MM.1S (cell line): Measurements from ENCODE around the gene MYO1E.

Source experiments
- DNase-seq: peaks from one replicate; pipeline ENCODE4 v3.0.0-alpha.2; 2015
- H2AFZ ChIP-seq: fragments of 300-600 bp; sonication (generic); 2 replicates; pipeline ENCODE4 v1.6.0; 2016; ENCODE audit warnings: antibody characterized with exemption, low read length
- H3F3A ChIP-seq: fragments of 300-600 bp; sonication (generic); 2 replicates; pipeline ENCODE4 v1.6.1; 2016; ENCODE audit warnings: mild to moderate bottlenecking, antibody characterized with exemption, low read length, moderate library complexity, mixed read lengths; ENCODE audit not compliant: insufficient read depth
- H3K27ac ChIP-seq: fragments of 300-600 bp; sonication (generic); 2 replicates; pipeline ENCODE4 v1.5.1; 2016; ENCODE audit warnings: mild to moderate bottlenecking, low read length
- H3K27me3 ChIP-seq: fragments of 300-600 bp; sonication (generic); replicated peaks from 2 replicates; pipeline ENCODE4 v1.6.0; 2016; ENCODE audit warnings: low read length; ENCODE audit not compliant: insufficient read depth
- H3K36me3 ChIP-seq: fragments of 300-600 bp; sonication (generic); replicated peaks from 2 replicates; pipeline ENCODE4 v1.6.1; 2016; ENCODE audit warnings: mild to moderate bottlenecking, low read length, mixed read lengths; ENCODE audit not compliant: insufficient read depth
- H3K4me1 ChIP-seq: fragments of 300-600 bp; sonication (generic); 2 replicates; pipeline ENCODE4 v1.6.1; 2016; ENCODE audit warnings: low read length, mixed read lengths
- H3K4me2 ChIP-seq: fragments of 300-600 bp; sonication (generic); 2 replicates; pipeline ENCODE4 v1.6.0; 2016; ENCODE audit warnings: low read depth, low read length
- H3K4me3 ChIP-seq: fragments of 300-600 bp; sonication (generic); 2 replicates; pipeline ENCODE4 v1.5.1; 2016; ENCODE audit warnings: low read length, mixed read lengths
- H3K79me2 ChIP-seq: fragments of 300-600 bp; sonication (generic); 2 replicates; pipeline ENCODE4 v1.6.1; 2016; ENCODE audit warnings: mixed run types, low read length, mixed read lengths
- H3K9ac ChIP-seq: fragments of 300-600 bp; sonication (generic); 2 replicates; pipeline ENCODE4 v1.6.1; 2016; ENCODE audit warnings: low read length, mixed read lengths
- H3K9me2 ChIP-seq: fragments of 300-600 bp; sonication (generic); replicated peaks from 2 replicates; pipeline ENCODE4 v1.6.1; 2016; ENCODE audit warnings: mild to moderate bottlenecking, low read length, mixed read lengths; ENCODE audit not compliant: insufficient read depth
- H3K9me3 ChIP-seq: fragments of 300-600 bp; sonication (generic); replicated peaks from 2 replicates; pipeline ENCODE4 v1.6.1; 2016; ENCODE audit warnings: mild to moderate bottlenecking, low read length, mixed read lengths; ENCODE audit not compliant: insufficient read depth
- H4K20me1 ChIP-seq: fragments of 300-600 bp; sonication (generic); 2 replicates; pipeline ENCODE4 v1.6.1; 2016; ENCODE audit warnings: mild to moderate bottlenecking, low read length, moderate library complexity, mixed read lengths; ENCODE audit not compliant: insufficient read depth
- EZH2 ChIP-seq: fragments of 300-600 bp; sonication (generic); optimal IDR thresholded peaks from 2 replicates; pipeline ENCODE3; 2017; ENCODE audit warnings: low read depth, mild to moderate bottlenecking, antibody characterized with exemption, low read length, mixed read lengths
- EZH2phosphoT487 ChIP-seq: fragments of 300-600 bp; sonication (generic); IDR thresholded peaks from 2 replicates; pipeline ENCODE4 v1.6.1; 2018; ENCODE audit warnings: antibody characterized with exemption, low read length
- TF ChIP-seq, protein P1 (sequence below): fragments of 300-600 bp; sonication (generic); IDR thresholded peaks from 2 replicates; pipeline ENCODE4 v1.5.1; 2016; ENCODE audit warnings: antibody characterized with exemption, low read length, mixed read lengths

Gene MYO1E

DNA sequence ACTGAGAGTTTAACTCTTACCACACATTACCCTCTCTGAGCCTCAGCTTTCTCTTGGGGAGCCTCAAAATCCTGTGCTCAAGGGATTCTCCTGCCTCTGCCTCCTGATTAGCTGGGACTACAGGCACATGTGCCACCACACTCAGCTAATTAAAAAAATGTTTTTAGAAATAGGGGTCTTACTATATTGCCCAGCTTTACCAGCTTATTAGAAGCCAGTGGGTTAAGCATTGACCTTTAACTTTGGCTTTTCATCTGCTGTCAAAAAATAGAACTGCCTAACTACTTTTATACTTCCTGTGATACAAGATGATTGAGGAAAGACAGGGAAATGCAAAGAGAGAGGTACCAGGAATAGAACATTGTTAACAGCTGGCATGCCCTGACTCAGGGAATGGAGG lies 27.3 kb downstream of the MYO1E start:
- Histone ChIP-seq H2AFZ (no peak overlapping the region), H3K27me3 (no peaks in the 10 kb centered on the region), H3K9me2 (no peaks in the 10 kb centered on the region), H3F3A (no peaks in the 10 kb centered on the region), H3K9me3 (no peaks in the 10 kb centered on the region), H3K4me3 (no peak overlapping the region), H3K9ac (no peak overlapping the region), H4K20me1 (no peaks in the 10 kb centered on the region), H3K27ac (no peak overlapping the region), H3K36me3 (no peaks in the 10 kb centered on the region), H3K4me1 (no peaks in the 10 kb centered on the region), H3K79me2 (no peaks in the 10 kb centered on the region), H3K4me2 (no peak overlapping the region)
- TF ChIP-seq EZH2phosphoT487 (no peak), EZH2 (no peak)
- TF ChIP-seq, protein P1, sequence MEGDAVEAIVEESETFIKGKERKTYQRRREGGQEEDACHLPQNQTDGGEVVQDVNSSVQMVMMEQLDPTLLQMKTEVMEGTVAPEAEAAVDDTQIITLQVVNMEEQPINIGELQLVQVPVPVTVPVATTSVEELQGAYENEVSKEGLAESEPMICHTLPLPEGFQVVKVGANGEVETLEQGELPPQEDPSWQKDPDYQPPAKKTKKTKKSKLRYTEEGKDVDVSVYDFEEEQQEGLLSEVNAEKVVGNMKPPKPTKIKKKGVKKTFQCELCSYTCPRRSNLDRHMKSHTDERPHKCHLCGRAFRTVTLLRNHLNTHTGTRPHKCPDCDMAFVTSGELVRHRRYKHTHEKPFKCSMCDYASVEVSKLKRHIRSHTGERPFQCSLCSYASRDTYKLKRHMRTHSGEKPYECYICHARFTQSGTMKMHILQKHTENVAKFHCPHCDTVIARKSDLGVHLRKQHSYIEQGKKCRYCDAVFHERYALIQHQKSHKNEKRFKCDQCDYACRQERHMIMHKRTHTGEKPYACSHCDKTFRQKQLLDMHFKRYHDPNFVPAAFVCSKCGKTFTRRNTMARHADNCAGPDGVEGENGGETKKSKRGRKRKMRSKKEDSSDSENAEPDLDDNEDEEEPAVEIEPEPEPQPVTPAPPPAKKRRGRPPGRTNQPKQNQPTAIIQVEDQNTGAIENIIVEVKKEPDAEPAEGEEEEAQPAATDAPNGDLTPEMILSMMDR = no peak
- DNase-seq = no peak

DNA sequence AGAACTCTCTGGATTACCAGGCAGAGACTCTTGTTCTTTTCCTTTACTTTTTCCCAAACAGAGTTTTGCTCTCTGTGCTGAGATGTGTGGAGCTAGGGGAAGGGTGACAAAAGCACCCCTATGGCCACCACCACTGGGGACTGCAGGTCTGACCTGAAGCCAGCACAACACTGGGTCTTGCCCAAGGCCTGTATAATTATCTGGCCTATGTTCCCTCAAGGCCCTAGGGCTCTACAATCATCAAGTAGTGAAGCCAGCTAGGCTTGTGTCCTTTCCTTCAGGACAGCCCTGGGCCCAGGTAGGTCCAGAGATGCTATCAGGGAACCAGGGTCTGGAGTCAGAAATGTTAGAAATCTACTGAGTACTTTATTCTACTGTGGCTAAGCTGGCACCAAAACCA lies 28.4 kb downstream of the MYO1E start:
- Histone ChIP-seq H3K4me2 (no peak overlapping the region), H3F3A (no peaks in the 10 kb centered on the region), H3K9me2 (no peaks in the 10 kb centered on the region), H2AFZ (no peak overlapping the region), H3K4me1 (no peaks in the 10 kb centered on the region), H3K79me2 (no peaks in the 10 kb centered on the region), H3K9me3 (no peaks in the 10 kb centered on the region), H3K9ac (no peak overlapping the region), H3K36me3 (no peaks in the 10 kb centered on the region), H4K20me1 (no peaks in the 10 kb centered on the region), H3K4me3 (no peak overlapping the region), H3K27me3 (no peaks in the 10 kb centered on the region), H3K27ac (no peak overlapping the region)
- no peak for TF ChIP-seq EZH2phosphoT487
- TF ChIP-seq, protein P1 = no peak
- no peak for TF ChIP-seq EZH2
- DNase-seq = no peak

DNA sequence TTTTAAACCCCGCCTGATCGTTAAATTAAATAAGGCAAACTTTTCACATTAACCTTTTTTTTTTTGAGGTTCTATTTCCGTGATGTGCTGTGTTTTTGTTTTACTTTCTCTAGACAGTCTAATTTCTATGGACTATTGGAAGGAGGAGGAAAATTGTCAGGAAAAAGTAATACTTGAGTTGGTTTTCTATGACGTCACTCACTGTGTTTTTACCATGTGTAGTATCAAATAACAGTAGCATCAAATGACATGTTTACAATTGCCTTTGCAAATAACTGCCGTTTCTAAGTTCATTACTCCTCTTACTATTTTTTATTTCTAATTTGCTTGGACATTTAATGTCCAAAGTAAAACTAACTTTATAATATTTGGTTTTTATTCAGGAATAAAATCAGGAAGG lies 32.3 kb downstream of the MYO1E start:
- TF ChIP-seq EZH2phosphoT487 (no peak), EZH2 (no peak)
- TF ChIP-seq, protein P1 = no peak
- H3F3A ChIP-seq = no peaks in the 10 kb centered on the region
- no peaks in the 10 kb centered on the region for H3K27me3 ChIP-seq
- no peak overlapping the region for H2AFZ ChIP-seq
- H3K9ac ChIP-seq = no peak overlapping the region
- no peak overlapping the region for H3K27ac ChIP-seq
- no peaks in the 10 kb centered on the region for H3K9me2 ChIP-seq
- no peaks in the 10 kb centered on the region for H3K79me2 ChIP-seq
- H3K4me1 ChIP-seq = no peaks in the 10 kb centered on the region
- no peak overlapping the region for H3K4me2 ChIP-seq
- DNase-seq = no peak
- H3K4me3 ChIP-seq = no peak overlapping the region
- no peaks in the 10 kb centered on the region for H3K9me3 ChIP-seq
- no peaks in the 10 kb centered on the region for H4K20me1 ChIP-seq
- no peaks in the 10 kb centered on the region for H3K36me3 ChIP-seq
